Stimulated activated naive CD8-positive, alpha-beta T cell treated with anti-CD3 and anti-CD28 coated beads, Interleukin-15, amount 100 ng/mL, for 72 hours (primary cell): ENCODE results near the gene SPNS2.

Experiments
- ATAC-seq: fragments of 150-1000 bp; cut with Tn5 transposase; 2 replicates; pipeline ENCODE4 v1.10.0; 2021; ENCODE audit warnings: mild to moderate bottlenecking, moderate library complexity
- DNase-seq, 2 donors: peaks; one replicate each; pipeline ENCODE4 v3.0.0; 2021 to 2022
- H3K27ac Mint-ChIP-seq, 2 donors: one replicate each; pipeline ENCODE4 v1.8.0; 2022; ENCODE audit warnings: mild to moderate bottlenecking in 2 of 2, mixed read lengths in 2 of 2, moderate library complexity in 2 of 2
- H3K27me3 Mint-ChIP-seq: one replicate; pipeline ENCODE4 v1.8.0; 2022; ENCODE audit warnings: mixed read lengths
- H3K4me1 Mint-ChIP-seq: one replicate; pipeline ENCODE4 v1.8.0; 2022; ENCODE audit warnings: mild to moderate bottlenecking, mixed read lengths
- H3K4me3 Mint-ChIP-seq, 2 donors: one replicate each; pipeline ENCODE4 v1.8.0; 2022; ENCODE audit warnings: mild to moderate bottlenecking in 2 of 2, mixed read lengths in 2 of 2, moderate library complexity in 1 of 2
- H3K9me3 Mint-ChIP-seq, 2 donors: one replicate each; pipeline ENCODE4 v1.8.0; 2022; ENCODE audit warnings: mixed read lengths in 2 of 2

The SPNS2 gene

GRCh38 chr17:4508207-4508606 lies 9.5 kb downstream of the SPNS2 start:
- Mint-ChIP-seq H3K4me1 (peaks cover 61% of the 10 kb centered on the region), H3K27ac (peak overlapping the region in 1 of 2 donors; percentile 75), H3K27me3 (no peaks in the 10 kb centered on the region), H3K9me3 (no peaks in the 10 kb centered on the region), H3K4me3 (no peak overlapping the region)
- no peak for DNase-seq
- ATAC-seq = no peak

- no peaks in the 10 kb centered on the region for H3K27me3 Mint-ChIP-seq
- no peak overlapping the region for H3K4me3 Mint-ChIP-seq
- no peak overlapping the region for H3K27ac Mint-ChIP-seq
These were observed 10.7 kb downstream of the SPNS2 start for GRCh38 chr17:4509401-4509800.

GRCh38 chr17:4509923-4510617 lies 11.4 kb downstream of the SPNS2 start:
- DNase-seq = no peak
- H3K27ac Mint-ChIP-seq = no peak overlapping the region
- ATAC-seq = no peak
- no peaks in the 10 kb centered on the region for H3K9me3 Mint-ChIP-seq
- no peak overlapping the region for H3K4me3 Mint-ChIP-seq
- no peaks in the 10 kb centered on the region for H3K27me3 Mint-ChIP-seq
- H3K4me1 Mint-ChIP-seq = peaks cover 43% of the 10 kb centered on the region

More at GRCh38 chr17:4509401-4509800, 10.7 kb downstream of the SPNS2 start:
- H3K4me1 Mint-ChIP-seq = peaks cover 49% of the 10 kb centered on the region
- no peaks in the 10 kb centered on the region for H3K9me3 Mint-ChIP-seq
- DNase-seq (peak; percentile 33 to 51), ATAC-seq (peak; percentile 84)

DNA sequence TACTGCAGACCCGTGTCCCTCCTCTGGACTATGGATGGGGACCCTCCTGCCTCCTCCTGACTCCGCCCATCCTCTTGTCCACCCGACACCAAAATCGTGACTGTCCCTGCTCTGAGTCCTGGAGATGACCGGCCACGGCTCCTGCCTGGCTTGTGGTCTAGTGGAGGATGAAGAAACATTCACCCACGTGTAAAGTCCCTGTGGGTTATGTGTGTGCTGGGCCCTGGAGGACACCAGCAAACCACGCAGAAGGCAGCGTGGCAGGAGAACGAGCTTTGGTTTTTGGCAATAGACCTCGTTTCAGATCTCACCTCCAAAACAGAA lies 11.9 kb downstream of the SPNS2 start:
- Mint-ChIP-seq H3K4me1 (peaks cover 38% of the 10 kb centered on the region), H3K27me3 (no peaks in the 10 kb centered on the region), H3K4me3 (no peak overlapping the region), H3K9me3 (no peaks in the 10 kb centered on the region), H3K27ac (no peak overlapping the region)
- no peak for ATAC-seq
- no peak for DNase-seq

DNA sequence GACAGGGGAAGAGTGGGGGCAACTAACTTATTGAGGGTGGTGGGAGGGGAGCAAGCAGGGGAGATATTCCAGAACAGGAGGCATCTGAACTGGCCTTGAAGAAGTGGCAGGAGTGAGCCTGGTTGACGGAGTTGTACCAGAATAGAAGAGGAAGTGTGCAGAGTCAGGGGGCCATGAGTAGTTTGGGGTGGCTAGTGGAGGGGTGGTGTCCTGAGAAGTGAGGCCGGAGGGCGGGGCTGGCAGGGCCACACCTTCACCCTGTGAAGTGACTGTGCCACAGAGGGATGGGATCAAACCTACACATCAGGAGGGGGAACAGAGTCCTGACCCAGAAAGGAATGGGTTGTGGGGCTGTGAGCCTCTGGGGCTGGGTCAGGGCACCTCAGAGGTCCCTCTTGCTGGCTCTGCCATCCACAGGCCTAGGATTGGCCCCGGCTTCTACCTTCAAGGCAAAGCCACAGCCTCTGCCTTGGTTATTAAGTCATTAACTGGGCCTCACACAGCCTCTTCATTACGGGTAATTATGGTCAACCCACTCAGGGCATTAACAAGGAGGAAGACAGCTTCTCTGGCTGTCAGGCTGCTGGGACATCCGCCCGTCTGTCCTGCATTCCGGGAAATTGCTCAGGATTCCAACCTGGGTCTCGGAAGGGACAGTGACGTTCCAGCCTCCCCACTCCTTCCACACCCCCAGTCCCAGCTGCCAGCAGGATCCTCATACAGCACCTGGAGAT lies 12.7 kb downstream of the SPNS2 start:
- DNase-seq = no peak
- Mint-ChIP-seq H3K9me3 (no peaks in the 10 kb centered on the region), H3K4me3 (no peak overlapping the region), H3K27ac (no peak overlapping the region), H3K4me1 (peaks cover 35% of the 10 kb centered on the region), H3K27me3 (no peaks in the 10 kb centered on the region)
- no peak for ATAC-seq

- Mint-ChIP-seq H3K4me1 (peaks cover 34% of the 10 kb centered on the region), H3K4me3 (no peak overlapping the region), H3K9me3 (no peaks in the 10 kb centered on the region), H3K27ac (no peak overlapping the region), H3K27me3 (no peaks in the 10 kb centered on the region)
- ATAC-seq = no peak
- DNase-seq = no peak
These were observed 13.8 kb downstream of the SPNS2 start for GRCh38 chr17:4512156-4513112.

DNA sequence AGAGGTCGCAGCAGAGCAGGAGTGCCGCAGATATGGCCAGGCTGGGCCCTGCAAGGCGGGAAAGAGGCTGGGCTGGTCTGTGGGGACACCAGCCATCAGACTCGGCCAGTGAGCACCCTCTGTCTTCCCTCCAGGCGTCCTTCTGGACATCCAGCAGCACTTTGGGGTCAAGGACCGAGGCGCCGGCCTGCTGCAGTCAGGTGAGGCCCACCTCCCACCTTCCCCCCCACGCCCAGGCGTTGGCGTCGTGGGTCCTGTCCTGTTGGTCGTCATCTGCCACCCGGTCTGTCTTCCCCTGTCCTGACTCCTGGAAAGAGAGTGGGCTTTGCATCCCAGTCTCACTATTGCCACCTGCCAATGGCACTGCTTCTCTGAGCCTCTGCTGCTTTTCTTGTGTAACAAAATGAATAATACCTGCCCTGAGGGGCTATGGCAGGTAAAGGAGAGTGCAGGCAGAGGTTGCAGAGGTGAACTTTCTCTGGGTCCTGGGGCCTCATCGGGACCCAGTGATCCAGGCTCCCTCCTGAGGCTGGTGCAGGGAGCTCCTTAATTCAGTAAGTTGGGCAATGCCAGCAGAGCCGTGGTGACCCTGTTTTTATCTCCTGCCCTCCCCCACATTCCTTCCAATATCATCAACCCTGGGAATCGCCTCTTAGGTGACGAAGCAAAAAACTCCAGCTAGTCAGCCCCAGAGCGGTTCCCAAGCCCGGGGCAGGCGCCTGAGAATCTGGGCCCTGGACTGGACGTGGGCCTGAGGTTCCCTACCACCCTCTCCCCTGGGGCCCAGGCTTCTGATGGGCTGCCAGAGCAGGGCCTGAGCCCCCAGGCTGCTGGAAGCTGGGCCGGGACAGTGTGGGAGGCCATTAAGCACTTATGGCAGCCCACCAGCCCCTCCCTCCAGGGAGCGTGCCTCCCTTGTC lies 14.7 kb downstream of the SPNS2 start:
- DNase-seq (no peak), ATAC-seq (no peak)
- Mint-ChIP-seq H3K4me3 (no peak overlapping the region), H3K27me3 (no peaks in the 10 kb centered on the region), H3K27ac (no peak overlapping the region), H3K9me3 (no peaks in the 10 kb centered on the region), H3K4me1 (peaks cover 25% of the 10 kb centered on the region)

GRCh38 chr17:4514206-4514605 lies 15.5 kb downstream of the SPNS2 start:
- no peaks in the 10 kb centered on the region for H3K9me3 Mint-ChIP-seq
- H3K4me3 Mint-ChIP-seq = no peak overlapping the region
- no peaks in the 10 kb centered on the region for H3K27me3 Mint-ChIP-seq
- no peak overlapping the region for H3K27ac Mint-ChIP-seq
- DNase-seq (no peak), ATAC-seq (no peak)
- peaks cover 16% of the 10 kb centered on the region for H3K4me1 Mint-ChIP-seq

DNA sequence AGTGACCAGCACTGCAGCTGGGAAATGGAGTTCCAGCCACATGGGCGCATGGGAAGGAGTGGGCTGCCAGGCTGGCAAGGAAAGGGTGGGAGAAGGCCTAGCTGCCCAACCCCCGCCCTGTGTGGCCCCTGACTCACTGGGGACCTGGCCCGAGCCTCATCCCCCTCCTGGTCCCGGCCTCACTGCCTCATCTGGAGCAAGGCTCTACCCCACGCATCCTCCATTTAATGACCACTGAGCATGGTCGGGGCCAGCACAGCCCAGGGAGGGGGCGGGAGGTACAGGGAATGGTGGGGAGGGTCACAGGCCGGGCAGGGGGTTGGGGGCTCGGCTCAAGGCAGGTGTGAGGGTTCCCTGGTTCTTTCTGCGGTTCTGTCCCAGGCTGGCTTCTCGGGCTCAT lies 16.1 kb downstream of the SPNS2 start:
- DNase-seq = no peak
- H3K27ac Mint-ChIP-seq = no peak overlapping the region
- no peak for ATAC-seq
- H3K4me1 Mint-ChIP-seq = peaks cover 11% of the 10 kb centered on the region
- H3K9me3 Mint-ChIP-seq = no peaks in the 10 kb centered on the region
- H3K4me3 Mint-ChIP-seq = no peak overlapping the region
- no peaks in the 10 kb centered on the region for H3K27me3 Mint-ChIP-seq

- DNase-seq = no peak
- H3K27me3 Mint-ChIP-seq = no peaks in the 10 kb centered on the region
- H3K4me1 Mint-ChIP-seq = peaks cover 3% of the 10 kb centered on the region
- ATAC-seq = no peak
- H3K4me3 Mint-ChIP-seq = no peak overlapping the region
- H3K27ac Mint-ChIP-seq = no peak overlapping the region
- H3K9me3 Mint-ChIP-seq = no peaks in the 10 kb centered on the region
These were observed 16.8 kb downstream of the SPNS2 start for GRCh38 chr17:4515501-4515900.

GRCh38 chr17:4516735-4517134 lies 18.1 kb downstream of the SPNS2 start:
- Mint-ChIP-seq H3K4me1 (no peaks in the 10 kb centered on the region), H3K27ac (no peak overlapping the region), H3K9me3 (no peaks in the 10 kb centered on the region), H3K4me3 (no peak overlapping the region), H3K27me3 (no peaks in the 10 kb centered on the region)
- DNase-seq (no peak), ATAC-seq (no peak)

GRCh38 chr17:4518901-4519300 lies 20.2 kb downstream of the SPNS2 start:
- H3K9me3 Mint-ChIP-seq = no peaks in the 10 kb centered on the region
- ATAC-seq = no peak

DNA sequence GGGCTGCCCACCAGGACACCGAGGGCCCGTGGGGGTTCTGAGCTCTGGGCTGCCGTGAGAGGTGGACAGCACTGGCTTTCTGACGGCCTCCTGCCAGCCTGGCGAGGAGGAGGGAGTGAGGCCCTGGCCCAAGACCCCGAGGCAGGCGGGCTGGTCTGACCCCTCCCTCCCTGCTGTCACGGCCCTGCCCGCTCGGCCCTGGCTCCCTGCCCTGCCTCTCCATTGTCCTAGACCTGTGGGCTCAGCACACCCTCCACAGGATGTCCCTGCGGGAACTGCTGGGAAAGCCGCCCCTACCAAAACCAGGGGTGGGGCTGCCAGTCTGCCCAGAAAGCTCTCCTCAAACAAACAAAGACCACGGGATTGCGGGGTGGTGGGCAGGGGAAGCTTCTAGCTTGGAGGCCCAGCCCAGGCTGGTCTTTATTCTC lies 20.7 kb downstream of the SPNS2 start:
- no peak for ATAC-seq
- peak overlapping the region in 1 of 2 donors; percentile 88 for H3K27ac Mint-ChIP-seq
- H3K4me3 Mint-ChIP-seq = no peak overlapping the region

More at GRCh38 chr17:4518901-4519300, 20.2 kb downstream of the SPNS2 start:
- no peak overlapping the region for H3K27ac Mint-ChIP-seq
- H3K27me3 Mint-ChIP-seq = no peaks in the 10 kb centered on the region
- no peak for DNase-seq
- H3K4me1 Mint-ChIP-seq = no peaks in the 10 kb centered on the region
- no peak overlapping the region for H3K4me3 Mint-ChIP-seq

DNA sequence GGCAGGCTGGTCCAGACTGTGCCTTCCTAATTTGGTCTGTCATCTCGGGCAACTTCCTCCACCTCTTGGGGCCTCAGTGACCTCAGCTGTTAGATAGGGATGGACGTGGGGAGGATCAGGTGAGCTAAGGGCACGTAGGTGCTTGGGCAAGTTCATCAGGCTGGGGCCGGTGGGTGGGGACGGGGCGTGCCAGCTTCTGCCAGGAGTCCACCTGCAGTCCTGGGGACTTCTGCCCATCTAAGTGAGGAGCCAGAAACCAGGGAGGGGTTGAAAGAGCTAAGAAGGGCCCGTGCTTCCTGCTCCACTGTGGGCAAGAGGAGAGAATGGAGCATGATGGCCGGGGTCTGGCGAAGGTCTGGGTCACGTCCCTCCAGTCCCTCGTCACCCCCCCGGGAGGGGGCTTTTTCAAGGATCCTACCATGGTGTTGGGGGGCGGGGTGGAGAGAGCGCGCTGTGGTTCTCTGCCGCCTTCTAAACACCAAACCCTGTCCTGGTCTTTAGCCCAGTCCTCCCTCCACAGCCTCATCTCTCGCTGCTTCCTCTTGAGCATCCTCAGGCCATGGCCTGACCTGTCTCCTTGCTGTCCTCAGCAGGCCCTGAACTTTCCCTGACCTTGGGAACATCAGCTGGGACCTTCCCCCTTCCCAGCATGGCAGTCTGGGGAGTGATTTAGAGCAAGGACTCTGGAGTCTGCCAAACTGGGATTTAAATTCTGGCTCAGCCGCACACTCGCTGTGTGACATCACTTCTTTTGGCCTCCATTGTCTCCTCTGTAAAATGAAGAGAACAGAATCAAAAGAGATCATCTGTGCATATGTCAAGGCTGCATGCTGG lies 21.6 kb downstream of the SPNS2 start:
- no peak for ATAC-seq

More for the DNA sequence above, 20.7 kb downstream of the SPNS2 start:
- no peaks in the 10 kb centered on the region for H3K4me1 Mint-ChIP-seq
- no peak for DNase-seq
- H3K9me3 Mint-ChIP-seq = no peaks in the 10 kb centered on the region
- no peaks in the 10 kb centered on the region for H3K27me3 Mint-ChIP-seq

More for the DNA sequence above, 21.6 kb downstream of the SPNS2 start:
- H3K4me1 Mint-ChIP-seq = no peaks in the 10 kb centered on the region
- H3K4me3 Mint-ChIP-seq = no peak overlapping the region
- no peak for DNase-seq
- H3K9me3 Mint-ChIP-seq = no peaks in the 10 kb centered on the region
- H3K27me3 Mint-ChIP-seq = no peaks in the 10 kb centered on the region
- H3K27ac Mint-ChIP-seq = peak overlapping the region; percentile 23 to 75
